SU-DHL-6 (cell line): ENCODE results near the gene DPYSL4.

Source experiments
- H2AFZ ChIP-seq: fragments of 200-600 bp; sonication (generic); 2 replicates; pipeline ENCODE4 v1.6.1; 2014; ENCODE audit warnings: low read depth, mild to moderate bottlenecking, moderate library complexity, mixed read lengths, antibody characterized with exemption, low read length; ENCODE audit not compliant: severe bottlenecking
- H3F3A ChIP-seq: fragments of 200-600 bp; shearing (Covaris generic); 2 replicates; pipeline ENCODE4 v1.6.0; 2016; ENCODE audit warnings: antibody characterized with exemption, mild to moderate bottlenecking; ENCODE audit not compliant: insufficient read depth
- H3K27ac ChIP-seq: fragments of 200-600 bp; sonication (generic); 2 replicates; pipeline ENCODE4 v1.5.1; 2016; ENCODE audit warnings: low read depth, mild to moderate bottlenecking, low read length, moderate library complexity, mixed read lengths
- H3K27me3 ChIP-seq: fragments of 200-600 bp; sonication (generic), shearing (Covaris generic); 2 replicates; pipeline ENCODE4 v1.6.0; 2014; ENCODE audit warnings: mild to moderate bottlenecking, low read length
- H3K36me3 ChIP-seq: fragments of 200-600 bp; sonication (generic); 2 replicates; pipeline ENCODE4 v1.6.1; 2014; ENCODE audit warnings: mild to moderate bottlenecking, low read length, mixed read lengths
- H3K4me2 ChIP-seq: fragments of 300-600, 200-600 bp; shearing (Covaris generic), sonication (generic); 2 replicates; pipeline ENCODE4 v1.6.0; 2014; ENCODE audit warnings: low read length, low read depth, mild to moderate bottlenecking; ENCODE audit not compliant: poor library complexity, severe bottlenecking
- H3K4me3 ChIP-seq: fragments of 200-600 bp; sonication (generic); 2 replicates; pipeline ENCODE4 v1.5.1; 2014; ENCODE audit warnings: antibody characterized with exemption, low read length, mild to moderate bottlenecking, mixed read lengths; ENCODE audit not compliant: insufficient read depth, poor library complexity, severe bottlenecking
- H3K79me2 ChIP-seq: fragments of 200-600 bp; sonication (generic); 2 replicates; pipeline ENCODE4 v1.6.1; 2014; ENCODE audit warnings: mild to moderate bottlenecking, low read length, moderate library complexity; ENCODE audit not compliant: insufficient read depth
- H3K9ac ChIP-seq: fragments of 200-600 bp; sonication (generic); 2 replicates; pipeline ENCODE4 v1.7.0; 2014; ENCODE audit warnings: mild to moderate bottlenecking, low read length
- H3K9me2 ChIP-seq: fragments of 200-600 bp; sonication (generic); replicated peaks from 2 replicates; pipeline ENCODE4 v1.6.1; 2014; ENCODE audit warnings: low read length; ENCODE audit not compliant: insufficient read depth
- H3K9me3 ChIP-seq: fragments of 200-600 bp; sonication (generic); 2 replicates; pipeline ENCODE4 v1.6.1; 2014; ENCODE audit warnings: low read length, mixed read lengths; ENCODE audit not compliant: insufficient read depth
- H4K20me1 ChIP-seq: fragments of 200-600 bp; sonication (generic); 2 replicates; pipeline ENCODE4 v1.6.1; 2014; ENCODE audit warnings: low read depth, mild to moderate bottlenecking, antibody characterized with exemption, low read length, moderate library complexity, mixed read lengths
- EZH2phosphoT487 ChIP-seq: fragments of 200-600 bp; sonication (generic), shearing (Covaris generic); conservative IDR thresholded peaks from 2 replicates; pipeline ENCODE4 v1.6.1; 2018; ENCODE audit warnings: mild to moderate bottlenecking, antibody characterized with exemption, low read length, moderate library complexity, mixed read lengths
- TF ChIP-seq, protein P1 (sequence below): fragments of 200-600 bp; sonication (generic); IDR thresholded peaks from one replicate; pipeline ENCODE4 v1.5.1; 2017; ENCODE audit warnings: antibody characterized with exemption, mild to moderate bottlenecking, low read length, moderate library complexity; ENCODE audit not compliant: insufficient read depth, poor library complexity, severe bottlenecking

The DPYSL4 gene

GRCh38 chr10:132152896-132153580 is 33.7 kb upstream of the DPYSL4 start:
- Histone ChIP-seq H3K4me2 (no peak overlapping the region), H4K20me1 (no peaks in the 10 kb centered on the region), H3F3A (no peaks in the 10 kb centered on the region), H3K36me3 (no peaks in the 10 kb centered on the region), H3K27me3 (no peaks in the 10 kb centered on the region), H3K9me3 (no peaks in the 10 kb centered on the region), H3K4me3 (no peak overlapping the region), H3K9ac (no peak overlapping the region), H3K79me2 (no peaks in the 10 kb centered on the region), H3K9me2 (no peaks in the 10 kb centered on the region), H2AFZ (no peak overlapping the region), H3K27ac (no peak overlapping the region)
- no peak for TF ChIP-seq EZH2phosphoT487
- TF ChIP-seq, protein P1, sequence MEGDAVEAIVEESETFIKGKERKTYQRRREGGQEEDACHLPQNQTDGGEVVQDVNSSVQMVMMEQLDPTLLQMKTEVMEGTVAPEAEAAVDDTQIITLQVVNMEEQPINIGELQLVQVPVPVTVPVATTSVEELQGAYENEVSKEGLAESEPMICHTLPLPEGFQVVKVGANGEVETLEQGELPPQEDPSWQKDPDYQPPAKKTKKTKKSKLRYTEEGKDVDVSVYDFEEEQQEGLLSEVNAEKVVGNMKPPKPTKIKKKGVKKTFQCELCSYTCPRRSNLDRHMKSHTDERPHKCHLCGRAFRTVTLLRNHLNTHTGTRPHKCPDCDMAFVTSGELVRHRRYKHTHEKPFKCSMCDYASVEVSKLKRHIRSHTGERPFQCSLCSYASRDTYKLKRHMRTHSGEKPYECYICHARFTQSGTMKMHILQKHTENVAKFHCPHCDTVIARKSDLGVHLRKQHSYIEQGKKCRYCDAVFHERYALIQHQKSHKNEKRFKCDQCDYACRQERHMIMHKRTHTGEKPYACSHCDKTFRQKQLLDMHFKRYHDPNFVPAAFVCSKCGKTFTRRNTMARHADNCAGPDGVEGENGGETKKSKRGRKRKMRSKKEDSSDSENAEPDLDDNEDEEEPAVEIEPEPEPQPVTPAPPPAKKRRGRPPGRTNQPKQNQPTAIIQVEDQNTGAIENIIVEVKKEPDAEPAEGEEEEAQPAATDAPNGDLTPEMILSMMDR: no peak

DNA sequence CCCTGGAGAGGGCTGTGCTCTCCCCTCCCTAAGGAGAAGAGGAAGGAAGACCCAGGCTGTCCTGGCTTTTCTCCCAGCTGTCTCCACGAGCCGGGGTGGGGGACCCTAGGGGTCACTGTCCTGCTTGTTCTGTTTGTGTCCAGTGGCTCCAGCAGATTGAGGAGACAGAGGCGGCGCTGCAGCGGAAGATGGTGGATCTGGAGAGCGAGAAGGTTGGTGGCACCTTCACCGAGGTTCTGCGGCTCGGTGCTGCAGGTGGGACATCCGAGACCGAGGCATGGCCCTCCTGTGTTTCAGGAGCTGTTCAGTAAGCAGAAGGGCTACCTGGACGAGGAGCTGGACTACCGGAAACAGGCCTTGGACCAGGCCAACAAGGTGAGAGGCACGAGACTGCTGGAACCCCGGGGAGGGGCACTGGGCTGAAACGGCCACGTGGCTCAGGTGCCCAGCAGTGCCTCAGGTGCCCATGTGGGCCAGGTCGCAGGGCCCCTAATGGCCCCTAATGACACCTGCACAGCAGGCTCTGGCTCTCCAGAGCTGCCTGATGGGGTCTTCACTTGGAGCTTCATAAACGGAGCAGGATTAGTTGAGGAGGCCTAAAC is 33.0 kb upstream of the DPYSL4 start:
- no peaks in the 10 kb centered on the region for H3K79me2 ChIP-seq
- no peaks in the 10 kb centered on the region for H3K9me2 ChIP-seq
- no peak overlapping the region for H3K27ac ChIP-seq
- H3K4me2 ChIP-seq: no peak overlapping the region
- no peaks in the 10 kb centered on the region for H3K9me3 ChIP-seq
- H3K9ac ChIP-seq: no peak overlapping the region
- H3K4me3 ChIP-seq: no peak overlapping the region
- no peaks in the 10 kb centered on the region for H4K20me1 ChIP-seq
- H3K36me3 ChIP-seq: no peaks in the 10 kb centered on the region
- H3F3A ChIP-seq: no peaks in the 10 kb centered on the region
- TF ChIP-seq EZH2phosphoT487: no peak
- TF ChIP-seq, protein P1: no peak
- no peaks in the 10 kb centered on the region for H3K27me3 ChIP-seq
- H2AFZ ChIP-seq: no peak overlapping the region

GRCh38 chr10:132154440-132154839 is 32.3 kb upstream of the DPYSL4 start:
- Histone ChIP-seq H3K4me2 (no peak overlapping the region), H3K79me2 (no peaks in the 10 kb centered on the region), H3K9me3 (no peaks in the 10 kb centered on the region), H3K36me3 (no peaks in the 10 kb centered on the region), H3K9ac (no peak overlapping the region), H3K27me3 (no peaks in the 10 kb centered on the region), H3F3A (no peaks in the 10 kb centered on the region), H2AFZ (no peak overlapping the region), H3K4me3 (no peak overlapping the region), H4K20me1 (no peaks in the 10 kb centered on the region), H3K27ac (no peak overlapping the region), H3K9me2 (no peaks in the 10 kb centered on the region)
- TF ChIP-seq, protein P1: no peak
